GM19468 (cell line): ENCODE results near the gene CCSAP.
"Not testable (repeated sequence)": the region's sequence is repeated elsewhere in the genome, so short reads cannot be mapped to it uniquely, and the experiment has no call there.

ENCODE experiments used
- ATAC-seq: cut with Tn5 transposase; IDR thresholded peaks from one replicate; pipeline ENCODE4 v1.9.1; 2021; ENCODE audit warnings: mild to moderate bottlenecking, moderate library complexity, moderate number of reproducible peaks; ENCODE audit not compliant: unreplicated experiment; ENCODE audit errors: extremely low read depth

Gene CCSAP

GRCh38 chr1:229293528-229294204 is 49.2 kb downstream of the CCSAP start:
- ATAC-seq: no peak

- ATAC-seq: not testable (repeated sequence)
These were observed 51.2 kb downstream of the CCSAP start for GRCh38 chr1:229291686-229292085.

- ATAC-seq: no peak
These were observed 54.3 kb downstream of the CCSAP start for GRCh38 chr1:229288516-229288915.

- no peak for ATAC-seq
These were observed 55.6 kb downstream of the CCSAP start for GRCh38 chr1:229287267-229287666.

GRCh38 chr1:229286099-229286766 is 56.6 kb downstream of the CCSAP start:
- no peak for ATAC-seq

- ATAC-seq: no peak
These were observed 57.4 kb downstream of the CCSAP start for GRCh38 chr1:229285440-229285839.

- ATAC-seq: no peak
These were observed 58.0 kb downstream of the CCSAP start for GRCh38 chr1:229284887-229285286.

- ATAC-seq: no peak
These were observed 59.6 kb downstream of the CCSAP start for GRCh38 chr1:229283183-229283611.

GRCh38 chr1:229282295-229282823 is 60.5 kb downstream of the CCSAP start:
- ATAC-seq: no peak

- ATAC-seq: no peak
These were observed 61.4 kb downstream of the CCSAP start for GRCh38 chr1:229281339-229281926.

- no peak for ATAC-seq
These were observed 61.9 kb downstream of the CCSAP start for GRCh38 chr1:229280921-229281320.

- ATAC-seq: no peak
These were observed 62.6 kb downstream of the CCSAP start for GRCh38 chr1:229280037-229280828.

GRCh38 chr1:229279242-229279641 is 63.6 kb downstream of the CCSAP start:
- ATAC-seq: no peak

- no peak for ATAC-seq
These were observed 64.6 kb downstream of the CCSAP start for GRCh38 chr1:229278120-229278741.

GRCh38 chr1:229275005-229275404 is 67.8 kb downstream of the CCSAP start:
- no peak for ATAC-seq

GRCh38 chr1:229273507-229274232 is 69.2 kb downstream of the CCSAP start:
- no peak for ATAC-seq

- no peak for ATAC-seq
These were observed 70.4 kb downstream of the CCSAP start for GRCh38 chr1:229272164-229273158.

GRCh38 chr1:229271448-229272159 is 71.2 kb downstream of the CCSAP start:
- ATAC-seq: peak; percentile 10
